Common myeloid progenitor, CD34-positive (primary cell): ENCODE measurements around the gene LSP1.
A peak's percentile ranks its signal among the peaks of the same experiment; 100 is the strongest.

ENCODE experiments used
- CTCF ChIA-PET: fragments of 350-600 bp; sonication (Branson Sonifier 250); formaldehyde crosslinking; loops from one replicate; lab custom pipeline; 2021; ENCODE audit warnings: antibody characterized with exemption; lab: Charles Lee
- POLR2A ChIA-PET: fragments of 350-600 bp; sonication (Branson Sonifier 250); formaldehyde crosslinking; loops from one replicate; lab custom pipeline; 2021; ENCODE audit warnings: antibody characterized with exemption; lab: Charles Lee
- DNase-seq, 3 donors: peaks; one replicate each; pipeline versions ENCODE4 v3.0.0 to v3.0.0-alpha.2; 2013
- H3K27ac ChIP-seq, 2 experiments: 1 replicate in 1 of 2; 2 replicates in 1 of 2; pipeline ENCODE4 v1.7.0; 2013; ENCODE audit warnings: inconsistent platforms in 2 of 2, low read length in 2 of 2, mild to moderate bottlenecking in 2 of 2, low read depth in 1 of 2, moderate library complexity in 1 of 2; ENCODE audit not compliant: severe bottlenecking in 2 of 2, insufficient read depth in 1 of 2, poor library complexity in 1 of 2
- H3K27me3 ChIP-seq, 5 experiments: replicated peaks in 2 of 5; 1 replicate in 3 of 5; 2 replicates in 2 of 5; pipeline versions ENCODE4 v1.6.1 to v1.7.0; 2013; ENCODE audit warnings: low read length in 4 of 5, mild to moderate bottlenecking in 2 of 5, moderate library complexity in 2 of 5, inconsistent platforms in 1 of 5; ENCODE audit not compliant: insufficient read depth in 5 of 5, control insufficient read depth in 4 of 5
- H3K36me3 ChIP-seq, 4 experiments: 1 replicate in 2 of 4; 2 replicates in 2 of 4; pipeline versions ENCODE4 v1.6.1 to v1.7.0; 2013; ENCODE audit warnings: low read length in 3 of 4, control low read depth in 1 of 4, mild to moderate bottlenecking in 1 of 4; ENCODE audit not compliant: control insufficient read depth in 4 of 4, insufficient read depth in 4 of 4
- H3K4me1 ChIP-seq, 4 experiments: 1 replicate in 3 of 4; 2 replicates in 1 of 4; pipeline versions ENCODE4 v1.6.1 to v1.7.1; 2013; ENCODE audit warnings: low read length in 3 of 4, mild to moderate bottlenecking in 3 of 4, control low read depth in 1 of 4, inconsistent platforms in 1 of 4, moderate library complexity in 1 of 4; ENCODE audit not compliant: control insufficient read depth in 4 of 4, insufficient read depth in 4 of 4; ENCODE audit errors: control extremely low read depth in 1 of 4
- H3K4me3 ChIP-seq, 7 experiments: 1 replicate in 4 of 7; 2 replicates in 3 of 7; pipeline versions ENCODE4 v1.5.1 to v1.7.0; 2013; ENCODE audit warnings: mild to moderate bottlenecking in 7 of 7, low read length in 6 of 7, moderate library complexity in 6 of 7, inconsistent platforms in 2 of 7, low read depth in 2 of 7, control low read depth in 1 of 7; ENCODE audit not compliant: insufficient read depth in 4 of 7, control insufficient read depth in 1 of 7; ENCODE audit errors: extremely low read depth in 1 of 7
- H3K9me3 ChIP-seq, 5 experiments: 1 replicate in 4 of 5; 2 replicates in 1 of 5; pipeline versions ENCODE4 v1.6.1 to v1.7.1; 2013; ENCODE audit warnings: low read length in 4 of 5, mild to moderate bottlenecking in 2 of 5, inconsistent platforms in 1 of 5, low read depth in 1 of 5, moderate library complexity in 1 of 5; ENCODE audit not compliant: control insufficient read depth in 4 of 5, insufficient read depth in 2 of 5; ENCODE audit errors: control extremely low read depth in 1 of 5
- WGBS: methylation state at CpG from one replicate; pipeline ENCODE4 v1.1.5; 2013; ENCODE audit not compliant: insufficient coverage; 5-methylcytosine and 5-hydroxymethylcytosine counted together

The LSP1 gene

GRCh38 chr11:1828542-1828941 is 24.3 kb upstream of the LSP1 start:
- no peak overlapping the region for H3K4me3 ChIP-seq
- no peaks in the 10 kb centered on the region for H3K9me3 ChIP-seq
- H3K27ac ChIP-seq = no peak overlapping the region
- H3K36me3 ChIP-seq = no peaks in the 10 kb centered on the region
- POLR2A ChIA-PET = no interaction called here
- 88% methylated on average over 12 of the region's 12 CpGs for WGBS
- peaks cover 0 to 12% (median 8%) of the 10 kb centered on the region in 4 experiments for H3K4me1 ChIP-seq
- CTCF ChIA-PET = interaction anchor here (1.4 to 11.3 kb wide), 4 partner anchors 121 to 175 kb away, joined by 4 to 213 read pairs (median 10); no protein-coding TSS in a partner anchor
- peaks cover 0 to 13% (median 2%) of the 10 kb centered on the region in 5 experiments for H3K27me3 ChIP-seq
- no peak for DNase-seq

DNA sequence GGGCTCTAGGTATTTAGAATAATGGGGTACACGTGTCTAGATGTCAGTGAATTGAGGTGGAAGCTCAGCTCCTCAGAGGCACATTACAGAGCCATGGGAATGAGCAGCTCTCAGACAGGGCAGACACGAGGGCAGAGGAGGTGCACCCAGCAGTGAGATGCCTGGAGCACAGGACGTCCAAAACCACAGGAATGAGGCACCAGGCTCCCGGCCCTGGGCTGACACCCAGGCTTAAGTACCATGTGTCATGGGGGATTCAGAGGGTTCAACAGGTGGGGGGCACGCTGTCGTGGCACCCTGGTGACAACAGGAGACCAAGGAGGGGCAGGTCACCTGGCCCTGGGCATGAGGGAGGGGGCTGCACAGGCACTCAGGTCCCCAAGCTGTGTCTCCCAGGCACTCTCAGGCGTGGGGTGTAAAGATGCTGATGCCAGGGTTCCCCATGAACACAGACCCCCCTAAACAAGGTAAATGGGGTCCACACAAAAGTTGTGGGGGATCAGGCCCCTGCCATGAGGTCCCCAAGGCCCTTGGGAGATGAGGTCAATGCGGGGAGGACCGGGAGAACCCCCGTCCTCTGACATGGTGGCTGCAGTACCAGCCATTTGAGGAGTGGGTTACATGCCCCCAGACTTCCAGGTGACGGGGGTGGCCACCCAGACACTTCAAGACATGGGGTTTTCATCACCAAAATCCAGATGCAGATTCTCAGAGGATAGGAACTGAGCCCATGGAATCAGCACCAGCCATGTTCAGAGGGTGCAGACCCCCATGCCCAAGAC is 23.7 kb upstream of the LSP1 start:
- H3K36me3 ChIP-seq = no peaks in the 10 kb centered on the region
- no peak overlapping the region for H3K27ac ChIP-seq
- H3K4me1 ChIP-seq = peaks cover 0 to 12% (median 8%) of the 10 kb centered on the region in 4 experiments
- WGBS = 71% methylated on average over 11 of the region's 11 CpGs
- no peaks in the 10 kb centered on the region for H3K9me3 ChIP-seq
- no peak for DNase-seq
- CTCF ChIA-PET = interaction anchor here (0.9 to 11.3 kb wide), 9 partner anchors 21 to 323 kb away, joined by 3 to 213 read pairs (median 16); partner anchors contain the start of gene KRTAP5-6
- no peak overlapping the region for H3K4me3 ChIP-seq
- H3K27me3 ChIP-seq = peaks cover 0 to 13% (median 2%) of the 10 kb centered on the region in 5 experiments
- POLR2A ChIA-PET = no interaction called here

DNA sequence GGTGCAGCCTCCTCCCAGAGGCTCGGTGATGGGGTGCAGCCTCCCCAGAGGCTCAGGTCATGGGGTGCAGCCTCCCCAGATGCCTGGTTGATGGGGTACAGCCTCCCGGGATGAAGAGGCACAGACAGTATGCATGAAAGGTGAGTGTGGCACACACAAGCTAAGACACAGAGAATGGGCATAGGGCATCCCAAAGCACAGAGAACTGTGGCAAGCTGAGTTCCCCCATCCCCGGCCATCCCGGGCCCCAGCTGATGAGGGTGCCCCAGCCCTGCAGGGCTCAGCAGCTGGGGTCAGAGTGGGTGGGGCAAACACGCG is 22.9 kb upstream of the LSP1 start:
- DNase-seq = no peak
- ChIA-PET POLR2A (no interaction called here), CTCF (interaction anchor here (0.9 to 11.3 kb wide), 8 partner anchors 20 to 323 kb away, joined by 3 to 213 read pairs (median 30); partner anchors contain the start of gene KRTAP5-6)
- H3K36me3 ChIP-seq = no peaks in the 10 kb centered on the region
- no peak overlapping the region for H3K27ac ChIP-seq
- H3K4me1 ChIP-seq = peaks cover 0 to 12% (median 6%) of the 10 kb centered on the region in 4 experiments
- WGBS = 50% methylated on average over 6 of the region's 6 CpGs
- no peaks in the 10 kb centered on the region for H3K9me3 ChIP-seq
- peaks cover 0 to 13% (median 2%) of the 10 kb centered on the region in 5 experiments for H3K27me3 ChIP-seq
- no peak overlapping the region for H3K4me3 ChIP-seq

GRCh38 chr11:1830322-1831223 is 22.3 kb upstream of the LSP1 start:
- peaks cover 0 to 12% (median 6%) of the 10 kb centered on the region in 4 experiments for H3K4me1 ChIP-seq
- H3K4me3 ChIP-seq = no peak overlapping the region
- WGBS = 59% methylated on average over 32 of the region's 33 CpGs
- H3K9me3 ChIP-seq = no peaks in the 10 kb centered on the region
- H3K27me3 ChIP-seq = peaks cover 0 to 13% (median 2%) of the 10 kb centered on the region in 5 experiments
- ChIA-PET POLR2A (no interaction called here), CTCF (interaction anchor here (0.9 to 11.3 kb wide), 14 partner anchors 8 to 322 kb away, joined by 3 to 213 read pairs (median 12); partner anchors contain the start of gene KRTAP5-6)
- no peak overlapping the region for H3K27ac ChIP-seq
- DNase-seq = peak in 1 of 3 donors; percentile 26
- no peaks in the 10 kb centered on the region for H3K36me3 ChIP-seq

DNA sequence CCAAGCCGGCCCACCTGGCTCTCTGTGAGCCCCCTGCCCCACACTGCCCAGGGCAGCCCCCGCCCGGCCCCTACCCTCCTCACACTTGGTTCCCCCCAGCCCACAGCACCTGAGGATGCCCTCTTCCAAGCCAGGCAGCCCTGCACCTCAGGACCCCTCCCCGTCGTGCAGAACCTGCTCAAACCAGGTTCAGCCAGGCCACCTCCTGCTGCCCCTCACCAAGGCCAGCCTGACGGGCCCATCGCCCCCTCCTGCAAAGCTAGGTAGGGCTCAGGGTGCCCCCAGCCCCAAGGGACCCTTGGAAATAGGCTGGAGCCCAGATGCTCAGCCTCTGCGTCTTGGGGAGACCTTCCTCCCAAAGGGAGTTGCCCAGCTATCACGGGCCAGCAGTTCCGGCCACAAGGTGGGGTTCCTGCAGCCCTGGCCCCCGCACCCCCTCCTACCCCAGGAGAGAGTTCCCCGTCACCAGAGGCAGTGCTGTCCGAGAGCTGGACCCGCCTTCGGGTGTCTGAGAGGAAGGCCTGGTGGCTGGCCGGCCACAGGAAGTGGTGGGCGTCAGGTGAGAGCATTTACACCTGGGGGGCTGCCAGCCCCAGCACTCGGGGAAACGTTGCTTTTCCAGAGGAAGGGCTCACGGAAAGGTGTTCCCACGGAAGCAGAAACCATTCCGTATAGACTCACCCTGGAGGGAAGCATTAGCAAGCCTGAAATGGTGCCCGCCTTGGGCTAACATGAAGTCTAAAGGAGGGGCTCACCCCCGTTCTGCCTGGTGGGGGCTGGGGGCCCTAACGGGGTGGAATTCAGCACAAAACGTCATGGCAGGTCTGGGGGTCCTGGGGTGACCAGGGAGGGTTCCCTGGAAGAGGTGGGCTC is 21.3 kb upstream of the LSP1 start:
- Histone ChIP-seq H3K36me3 (no peaks in the 10 kb centered on the region), H3K4me3 (no peak overlapping the region), H3K27me3 (peaks cover 0 to 13% (median 2%) of the 10 kb centered on the region in 5 experiments), H3K27ac (no peak overlapping the region), H3K9me3 (no peaks in the 10 kb centered on the region), H3K4me1 (peaks cover 0 to 12% (median 6%) of the 10 kb centered on the region in 4 experiments)
- POLR2A ChIA-PET = interaction anchor here (1.0 kb wide), 1 partner anchor 131 kb away, joined by 3 read pairs; no protein-coding TSS in a partner anchor
- CTCF ChIA-PET = interaction anchor here (0.9 to 11.3 kb wide), 19 partner anchors 9 to 321 kb away, joined by 3 to 213 read pairs (median 7); partner anchors contain the start of genes KRTAP5-6 and LSP1
- 77% methylated on average over 23 of the region's 26 CpGs for WGBS
- no peak for DNase-seq
